Measurements from ENCODE around the gene GALR2.

- TF ChIP-seq CTCF (IDR thresholded peaks at IDR 0.05) (no peak), POLR2A (IDR thresholded peaks at IDR 0.05) (no peak)
These were observed 49.4 kb downstream of the GALR2 start for GRCh38 chr17:76123749-76124581.

All from breast epithelium (tissue), 3 donors.